ENCODE results near the gene HDAC11.

DNA sequence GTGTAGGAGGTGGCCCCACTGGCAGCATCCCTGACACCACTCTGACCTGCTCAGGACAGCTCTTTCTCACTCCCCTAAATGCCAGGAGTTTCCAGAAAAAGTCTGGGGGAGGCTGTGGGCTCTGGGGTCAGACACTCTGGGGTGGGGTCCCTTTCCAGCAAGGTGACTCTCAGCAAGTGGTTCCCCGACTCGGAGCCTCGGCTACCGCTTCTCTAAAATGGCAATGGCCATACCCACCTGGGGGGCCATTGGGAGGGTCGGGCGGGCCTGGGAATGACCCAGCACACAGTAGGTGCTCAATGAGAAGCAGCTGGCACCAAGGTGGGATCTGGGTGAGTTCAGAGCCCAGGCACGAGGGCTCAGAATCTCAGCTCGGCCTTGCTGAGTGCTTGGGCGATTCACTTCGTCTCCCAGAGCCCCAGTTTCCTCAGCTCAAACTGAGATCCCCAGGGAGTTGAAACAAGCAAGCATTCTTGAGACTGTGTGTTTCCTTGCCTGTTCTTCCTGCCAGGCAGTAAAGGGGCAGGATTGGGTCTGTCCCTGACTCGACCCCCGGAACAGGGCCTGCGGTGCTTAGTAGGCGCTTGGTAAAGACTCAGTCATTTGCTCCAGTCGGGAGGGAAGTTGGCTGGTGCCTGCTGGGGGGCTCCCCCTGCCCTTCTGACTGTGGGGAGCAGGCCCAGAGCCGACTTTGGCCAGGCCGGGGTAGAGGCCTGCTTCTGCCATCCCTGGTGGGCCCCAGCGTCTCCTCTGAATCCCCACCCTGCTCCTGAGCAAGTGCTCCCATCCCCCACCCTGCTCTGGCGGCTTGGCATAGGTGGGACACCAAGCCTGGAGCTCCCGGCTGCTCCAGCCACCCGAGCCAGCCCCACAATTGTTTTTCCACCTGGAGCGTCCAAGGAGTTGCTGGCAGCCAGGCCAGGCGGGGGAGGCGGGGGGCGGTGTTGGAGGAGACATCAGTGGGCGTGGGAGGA lies 36.0 kb downstream of the HDAC11 start:
- TF ChIP-seq, protein P1, sequence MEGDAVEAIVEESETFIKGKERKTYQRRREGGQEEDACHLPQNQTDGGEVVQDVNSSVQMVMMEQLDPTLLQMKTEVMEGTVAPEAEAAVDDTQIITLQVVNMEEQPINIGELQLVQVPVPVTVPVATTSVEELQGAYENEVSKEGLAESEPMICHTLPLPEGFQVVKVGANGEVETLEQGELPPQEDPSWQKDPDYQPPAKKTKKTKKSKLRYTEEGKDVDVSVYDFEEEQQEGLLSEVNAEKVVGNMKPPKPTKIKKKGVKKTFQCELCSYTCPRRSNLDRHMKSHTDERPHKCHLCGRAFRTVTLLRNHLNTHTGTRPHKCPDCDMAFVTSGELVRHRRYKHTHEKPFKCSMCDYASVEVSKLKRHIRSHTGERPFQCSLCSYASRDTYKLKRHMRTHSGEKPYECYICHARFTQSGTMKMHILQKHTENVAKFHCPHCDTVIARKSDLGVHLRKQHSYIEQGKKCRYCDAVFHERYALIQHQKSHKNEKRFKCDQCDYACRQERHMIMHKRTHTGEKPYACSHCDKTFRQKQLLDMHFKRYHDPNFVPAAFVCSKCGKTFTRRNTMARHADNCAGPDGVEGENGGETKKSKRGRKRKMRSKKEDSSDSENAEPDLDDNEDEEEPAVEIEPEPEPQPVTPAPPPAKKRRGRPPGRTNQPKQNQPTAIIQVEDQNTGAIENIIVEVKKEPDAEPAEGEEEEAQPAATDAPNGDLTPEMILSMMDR (IDR thresholded peaks at IDR 0.05 in 8 of 11, conservative IDR thresholded peaks at IDR 0.05 in 3 of 11), result no peak
- no peak for TF ChIP-seq POLR2A (IDR thresholded peaks at IDR 0.05)
